Medulla oblongata (tissue), 1 donor: Measurements from ENCODE around the gene UBR7.
"Not testable (repeated sequence)": the region's sequence is repeated elsewhere in the genome, so short reads cannot be mapped to it uniquely, and the experiment has no call there.

ENCODE experiments used
- DNase-seq: peaks from one replicate; pipeline ENCODE4 v3.0.0-alpha.2; 2015; ENCODE audit errors: extremely low spot score

UBR7 gene

GRCh38 chr14:93206793-93207467 lies at the start of gene UBR7, which contains the start of gene GON7:
UBR7 (plus strand) TSS chr14:93207256; CDS start chr14:93207292, 36 bp downstream.
GON7 (minus strand) TSS chr14:93207065; CDS start chr14:93207037, 28 bp downstream.
- DNase-seq, result peak; percentile 98

GRCh38 chr14:93158349-93158748 lies 48.7 kb upstream of the UBR7 start:
- not testable (repeated sequence) for DNase-seq

- DNase-seq, result not testable (repeated sequence)
Observed at GRCh38 chr14:93159625-93160352, 47.3 kb upstream of the UBR7 start.

GRCh38 chr14:93160353-93160801 lies 46.7 kb upstream of the UBR7 start:
- DNase-seq, result no peak

GRCh38 chr14:93161411-93161940 lies 45.6 kb upstream of the UBR7 start:
- no peak for DNase-seq

GRCh38 chr14:93163564-93163963 lies 43.5 kb upstream of the UBR7 start:
- DNase-seq, result no peak

GRCh38 chr14:93165271-93166265 lies 41.5 kb upstream of the UBR7 start:
- not testable (repeated sequence) for DNase-seq

GRCh38 chr14:93168610-93169009 lies 38.4 kb upstream of the UBR7 start:
- not testable (repeated sequence) for DNase-seq

- DNase-seq, result not testable (repeated sequence)
Observed at GRCh38 chr14:93169619-93170018, 37.4 kb upstream of the UBR7 start.

- not testable (repeated sequence) for DNase-seq
Observed at GRCh38 chr14:93170141-93170540, 36.9 kb upstream of the UBR7 start.

GRCh38 chr14:93171376-93171775 lies 35.7 kb upstream of the UBR7 start:
- no peak for DNase-seq

- no peak for DNase-seq
Observed at GRCh38 chr14:93173943-93174395, 33.1 kb upstream of the UBR7 start.

GRCh38 chr14:93174731-93175130 lies 32.3 kb upstream of the UBR7 start:
- DNase-seq, result not testable (repeated sequence)

- DNase-seq, result no peak
Observed at GRCh38 chr14:93175492-93175891, 31.6 kb upstream of the UBR7 start.

GRCh38 chr14:93183596-93184317 lies 23.3 kb upstream of the UBR7 start:
- DNase-seq, result no peak

GRCh38 chr14:93184391-93185348 lies 22.4 kb upstream of the UBR7 start, which contains the start of the genes LYSET and MOAP1:
LYSET (plus strand) TSS chr14:93185317; CDS start chr14:93185406, 89 bp downstream.
MOAP1 (minus strand) TSS chr14:93184897; CDS start chr14:93184242, 655 bp downstream.
- peak; percentile 89 for DNase-seq

GRCh38 chr14:93185349-93185720 lies 21.7 kb upstream of the UBR7 start:
- no peak for DNase-seq

GRCh38 chr14:93186466-93186865 lies 20.6 kb upstream of the UBR7 start:
- peak; percentile 25 for DNase-seq

GRCh38 chr14:93186956-93187355 lies 20.1 kb upstream of the UBR7 start:
- DNase-seq, result no peak
